ENCODE measurements around the gene USP27X.

DNA sequence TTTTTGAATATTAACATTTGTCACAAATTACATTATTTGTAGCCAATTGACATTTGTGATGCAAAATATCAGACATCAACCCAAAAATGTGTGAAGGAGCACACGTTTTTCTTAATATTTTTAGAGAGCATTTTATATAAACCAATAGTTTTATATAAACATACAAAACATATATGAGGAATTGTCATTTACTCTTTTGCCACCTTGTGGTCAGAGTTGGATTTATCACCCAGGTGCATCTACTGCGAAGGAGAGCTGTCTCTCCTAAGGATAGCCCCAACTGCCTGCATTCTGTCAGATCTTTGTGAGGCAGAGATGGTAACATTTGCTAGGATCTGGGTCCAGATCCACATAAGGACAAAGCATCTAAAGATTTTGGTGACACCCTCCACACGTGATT is 2.5 kb upstream of the USP27X start:
- TF ChIP-seq, protein P1, sequence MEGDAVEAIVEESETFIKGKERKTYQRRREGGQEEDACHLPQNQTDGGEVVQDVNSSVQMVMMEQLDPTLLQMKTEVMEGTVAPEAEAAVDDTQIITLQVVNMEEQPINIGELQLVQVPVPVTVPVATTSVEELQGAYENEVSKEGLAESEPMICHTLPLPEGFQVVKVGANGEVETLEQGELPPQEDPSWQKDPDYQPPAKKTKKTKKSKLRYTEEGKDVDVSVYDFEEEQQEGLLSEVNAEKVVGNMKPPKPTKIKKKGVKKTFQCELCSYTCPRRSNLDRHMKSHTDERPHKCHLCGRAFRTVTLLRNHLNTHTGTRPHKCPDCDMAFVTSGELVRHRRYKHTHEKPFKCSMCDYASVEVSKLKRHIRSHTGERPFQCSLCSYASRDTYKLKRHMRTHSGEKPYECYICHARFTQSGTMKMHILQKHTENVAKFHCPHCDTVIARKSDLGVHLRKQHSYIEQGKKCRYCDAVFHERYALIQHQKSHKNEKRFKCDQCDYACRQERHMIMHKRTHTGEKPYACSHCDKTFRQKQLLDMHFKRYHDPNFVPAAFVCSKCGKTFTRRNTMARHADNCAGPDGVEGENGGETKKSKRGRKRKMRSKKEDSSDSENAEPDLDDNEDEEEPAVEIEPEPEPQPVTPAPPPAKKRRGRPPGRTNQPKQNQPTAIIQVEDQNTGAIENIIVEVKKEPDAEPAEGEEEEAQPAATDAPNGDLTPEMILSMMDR (IDR thresholded peaks at IDR 0.05) = peak; percentile 37 to 61 (median 40)
- TF ChIP-seq EP300 (IDR thresholded peaks at IDR 0.05; ENCODE audit: low read depth) = no peak
- TF ChIP-seq POLR2A (IDR thresholded peaks at IDR 0.05) = no peak
- TF ChIP-seq POLR2AphosphoS5 (IDR thresholded peaks at IDR 0.05) = no peak
